AG09309 (cell line): ENCODE measurements around the gene SLFN12L.

ENCODE experiments used
- DNase-seq: peaks from one replicate; pipeline ENCODE4 v3.0.0-alpha.2; 2010; ENCODE audit warnings: low read depth
- H3K4me3 ChIP-seq: 2 replicates; pipeline ENCODE4 v1.5.1; 2011; ENCODE audit warnings: mild to moderate bottlenecking, low read depth, low read length, moderate library complexity; ENCODE audit not compliant: control insufficient read depth
- TF ChIP-seq, protein P1 (sequence below): IDR thresholded peaks from 2 replicates; pipeline ENCODE4 v1.5.1; 2011; ENCODE audit warnings: mild to moderate bottlenecking, low read depth, low read length, inconsistent platforms; ENCODE audit not compliant: insufficient read depth, control insufficient read depth; ENCODE audit errors: missing control alignments

SLFN12L gene

GRCh38 chr17:35488991-35489390 is 48.5 kb downstream of the SLFN12L start:
- no peak for DNase-seq
- no peak overlapping the region for H3K4me3 ChIP-seq
- TF ChIP-seq, protein P1, sequence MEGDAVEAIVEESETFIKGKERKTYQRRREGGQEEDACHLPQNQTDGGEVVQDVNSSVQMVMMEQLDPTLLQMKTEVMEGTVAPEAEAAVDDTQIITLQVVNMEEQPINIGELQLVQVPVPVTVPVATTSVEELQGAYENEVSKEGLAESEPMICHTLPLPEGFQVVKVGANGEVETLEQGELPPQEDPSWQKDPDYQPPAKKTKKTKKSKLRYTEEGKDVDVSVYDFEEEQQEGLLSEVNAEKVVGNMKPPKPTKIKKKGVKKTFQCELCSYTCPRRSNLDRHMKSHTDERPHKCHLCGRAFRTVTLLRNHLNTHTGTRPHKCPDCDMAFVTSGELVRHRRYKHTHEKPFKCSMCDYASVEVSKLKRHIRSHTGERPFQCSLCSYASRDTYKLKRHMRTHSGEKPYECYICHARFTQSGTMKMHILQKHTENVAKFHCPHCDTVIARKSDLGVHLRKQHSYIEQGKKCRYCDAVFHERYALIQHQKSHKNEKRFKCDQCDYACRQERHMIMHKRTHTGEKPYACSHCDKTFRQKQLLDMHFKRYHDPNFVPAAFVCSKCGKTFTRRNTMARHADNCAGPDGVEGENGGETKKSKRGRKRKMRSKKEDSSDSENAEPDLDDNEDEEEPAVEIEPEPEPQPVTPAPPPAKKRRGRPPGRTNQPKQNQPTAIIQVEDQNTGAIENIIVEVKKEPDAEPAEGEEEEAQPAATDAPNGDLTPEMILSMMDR: no peak

DNA sequence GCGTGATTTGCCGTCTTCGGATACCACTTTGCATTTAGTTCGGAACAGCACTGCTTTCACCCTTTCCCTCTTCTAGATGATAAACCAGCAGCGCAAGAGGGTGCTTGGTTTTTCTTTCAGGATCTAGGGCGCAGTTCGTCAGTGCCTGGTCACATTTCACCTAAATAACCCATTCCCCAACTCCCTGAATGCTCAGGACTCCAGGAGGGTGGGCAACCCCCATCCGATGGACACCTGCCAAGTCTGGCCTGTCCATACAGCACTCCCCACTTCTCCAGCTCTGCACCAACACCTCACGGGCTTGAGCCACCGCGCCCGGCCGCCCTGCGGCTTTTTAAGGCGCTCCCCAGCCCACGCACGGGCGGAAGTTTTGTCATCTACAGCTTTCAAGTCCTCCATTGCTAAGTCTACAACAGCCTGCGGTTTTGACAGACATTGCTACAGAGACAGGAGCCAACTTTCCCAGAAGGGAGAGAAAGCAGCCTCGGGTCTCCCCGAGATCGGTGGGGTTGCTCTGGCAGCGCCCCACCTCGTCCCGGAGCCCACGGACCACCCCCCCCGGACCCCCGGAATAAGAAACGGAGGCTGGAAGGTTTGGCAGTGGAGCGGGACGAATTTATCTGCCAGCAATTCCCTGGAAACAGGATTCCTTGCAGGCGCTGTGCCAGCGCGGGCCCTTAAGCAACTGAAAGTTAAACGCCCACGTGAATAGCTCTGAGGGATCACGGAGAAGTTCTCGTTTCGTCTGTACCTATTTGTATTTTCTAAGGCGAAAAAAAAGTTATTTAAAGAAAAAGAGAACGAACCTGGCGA is 50.4 kb downstream of the SLFN12L start:
- DNase-seq: no peak
- peak overlapping the region; percentile 46 for H3K4me3 ChIP-seq
- TF ChIP-seq, protein P1: no peak

GRCh38 chr17:35479271-35479670 is 58.2 kb downstream of the SLFN12L start:
- H3K4me3 ChIP-seq: no peak overlapping the region
- DNase-seq: no peak
- TF ChIP-seq, protein P1: no peak

DNA sequence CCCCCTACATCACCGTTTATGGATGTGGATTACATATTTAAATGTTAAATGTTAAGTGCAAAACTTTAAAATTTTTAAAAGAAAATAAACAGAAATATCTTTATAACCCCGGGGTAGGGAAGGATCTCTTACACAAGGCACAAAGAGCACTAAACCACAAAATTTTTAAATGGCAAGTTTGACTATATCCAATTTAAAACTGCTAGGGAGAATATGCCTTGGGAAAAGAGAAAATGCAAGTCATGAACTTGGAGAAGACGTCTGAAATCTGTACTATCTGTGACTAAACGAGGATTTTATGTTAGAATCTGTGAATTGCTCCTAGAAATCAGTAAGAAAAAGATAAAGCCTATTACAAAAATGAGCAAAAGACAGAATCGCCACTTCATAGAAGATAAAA is 60.2 kb downstream of the SLFN12L start:
- no peak for DNase-seq
- no peak overlapping the region for H3K4me3 ChIP-seq
- TF ChIP-seq, protein P1: no peak

GRCh38 chr17:35476283-35476820 is 61.1 kb downstream of the SLFN12L start:
- no peak for DNase-seq
- no peak overlapping the region for H3K4me3 ChIP-seq
- TF ChIP-seq, protein P1: no peak

- DNase-seq: no peak
- TF ChIP-seq, protein P1: no peak
- no peak overlapping the region for H3K4me3 ChIP-seq
Measured at GRCh38 chr17:35468475-35468874, 69.0 kb downstream of the SLFN12L start.
